Endothelial cell of hepatic sinusoid (primary cell): Measurements from ENCODE around the gene UPF3B.
"Not testable (repeated sequence)": the region's sequence is repeated elsewhere in the genome, so short reads cannot be mapped to it uniquely, and the experiment has no call there.

Experiments
- in situ Hi-C: cut with HindIII; loops from 2 replicates; pipeline ENCODE4 v1.10.0; 2017; ENCODE audit warnings: low sequenced_read_pairs

The UPF3B gene

GRCh38 chrX:119852382-119853353, at the start of gene UPF3B:
Gene UPF3B (minus strand): TSS chrX:119852963. CDS start chrX:119852928, 35 bp downstream.
- in situ Hi-C loops, result no loop called here

- in situ Hi-C loops, result no loop called here
Observed at GRCh38 chrX:119900976-119901375, 48.2 kb upstream of the UPF3B start.

GRCh38 chrX:119899125-119899524, 46.4 kb upstream of the UPF3B start:
- in situ Hi-C loops, result no loop called here

- in situ Hi-C loops, result no loop called here
Observed at GRCh38 chrX:119895843-119896326, 43.1 kb upstream of the UPF3B start, which contains the start of gene AKAP14. Gene AKAP14 (plus strand): TSS chrX:119895893. CDS start chrX:119903224, 7,331 bp downstream.

- in situ Hi-C loops, result not testable (repeated sequence)
Observed at GRCh38 chrX:119891961-119892692, 39.4 kb upstream of the UPF3B start.

GRCh38 chrX:119890626-119891025, 37.9 kb upstream of the UPF3B start:
- in situ Hi-C loops, result not testable (repeated sequence)

- in situ Hi-C loops, result no loop called here
Observed at GRCh38 chrX:119887721-119888425, 35.1 kb upstream of the UPF3B start.

GRCh38 chrX:119885554-119886428, 33.0 kb upstream of the UPF3B start:
- in situ Hi-C loops, result no loop called here

- in situ Hi-C loops, result no loop called here
Observed at GRCh38 chrX:119880552-119881437, 28.0 kb upstream of the UPF3B start.

- in situ Hi-C loops, result no loop called here
Observed at GRCh38 chrX:119880076-119880475, 27.3 kb upstream of the UPF3B start.

- in situ Hi-C loops, result no loop called here
Observed at GRCh38 chrX:119878740-119879139, 26.0 kb upstream of the UPF3B start.

- in situ Hi-C loops, result no loop called here
Observed at GRCh38 chrX:119871599-119872395, 19.0 kb upstream of the UPF3B start, which contains the start of the genes NDUFA1 and RNF113A. Gene NDUFA1 (plus strand): TSS chrX:119871832. CDS start chrX:119871912, 80 bp downstream. Gene RNF113A (minus strand): TSS chrX:119871733. CDS start chrX:119871613, 120 bp downstream.

- in situ Hi-C loops, result no loop called here
Observed at GRCh38 chrX:119871245-119871598, 18.5 kb upstream of the UPF3B start.

GRCh38 chrX:119870626-119871131, 17.9 kb upstream of the UPF3B start:
- in situ Hi-C loops, result no loop called here

- in situ Hi-C loops, result no loop called here
Observed at GRCh38 chrX:119853444-119853843, 681 bp upstream of the UPF3B start.

GRCh38 chrX:119833905-119834304, 18.9 kb downstream of the UPF3B start:
- in situ Hi-C loops, result no loop called here

GRCh38 chrX:119828446-119828845, 24.3 kb downstream of the UPF3B start:
- in situ Hi-C loops, result no loop called here
